ENCODE data around the gene MAZ.

MAZ gene

GRCh38 chr16:29837841-29838240 lies 31.5 kb downstream of the MAZ start:
- H3K4me3 ChIP-seq, result no peak overlapping the region
- no peak overlapping the region for H3K9ac ChIP-seq
- H3K4me2 ChIP-seq, result no peak overlapping the region
- H3K36me3 ChIP-seq, result peaks cover 27% of the 10 kb centered on the region; the same call in 1 of the 2 replicates
- no peaks in the 10 kb centered on the region for H3K4me1 ChIP-seq
- no peaks in the 10 kb centered on the region for H3K9me3 ChIP-seq
- H4K20me1 ChIP-seq, result no peaks in the 10 kb centered on the region
- no peak for TF ChIP-seq Cebpa-rat (IDR thresholded peaks at IDR 0.05)
- H3K27ac ChIP-seq, result no peak overlapping the region
- no peaks in the 10 kb centered on the region for H3K27me3 ChIP-seq

- H3K36me3 ChIP-seq, result peaks cover 13% of the 10 kb centered on the region; the same call in 1 of the 2 replicates
- no peak overlapping the region for H3K9ac ChIP-seq
- H3K27me3 ChIP-seq, result no peaks in the 10 kb centered on the region
- no peaks in the 10 kb centered on the region for H3K4me1 ChIP-seq
- H3K4me2 ChIP-seq, result no peak overlapping the region
- no peak overlapping the region for H3K27ac ChIP-seq
- TF ChIP-seq Cebpa-rat (IDR thresholded peaks at IDR 0.05), result no peak
- H4K20me1 ChIP-seq, result no peaks in the 10 kb centered on the region
- no peaks in the 10 kb centered on the region for H3K9me3 ChIP-seq
- H3K4me3 ChIP-seq, result no peak overlapping the region
Observed at GRCh38 chr16:29839822-29840221, 33.5 kb downstream of the MAZ start.

GRCh38 chr16:29840240-29840639 lies 33.9 kb downstream of the MAZ start:
- H3K4me2 ChIP-seq, result no peak overlapping the region
- H3K27me3 ChIP-seq, result no peaks in the 10 kb centered on the region
- H3K36me3 ChIP-seq, result peaks cover 13% of the 10 kb centered on the region; the same call in 1 of the 2 replicates
- H3K9me3 ChIP-seq, result no peaks in the 10 kb centered on the region
- no peak overlapping the region for H3K27ac ChIP-seq
- no peaks in the 10 kb centered on the region for H3K4me1 ChIP-seq
- H4K20me1 ChIP-seq, result no peaks in the 10 kb centered on the region
- H3K9ac ChIP-seq, result no peak overlapping the region
- no peak overlapping the region for H3K4me3 ChIP-seq
- no peak for TF ChIP-seq Cebpa-rat (IDR thresholded peaks at IDR 0.05)

DNA sequence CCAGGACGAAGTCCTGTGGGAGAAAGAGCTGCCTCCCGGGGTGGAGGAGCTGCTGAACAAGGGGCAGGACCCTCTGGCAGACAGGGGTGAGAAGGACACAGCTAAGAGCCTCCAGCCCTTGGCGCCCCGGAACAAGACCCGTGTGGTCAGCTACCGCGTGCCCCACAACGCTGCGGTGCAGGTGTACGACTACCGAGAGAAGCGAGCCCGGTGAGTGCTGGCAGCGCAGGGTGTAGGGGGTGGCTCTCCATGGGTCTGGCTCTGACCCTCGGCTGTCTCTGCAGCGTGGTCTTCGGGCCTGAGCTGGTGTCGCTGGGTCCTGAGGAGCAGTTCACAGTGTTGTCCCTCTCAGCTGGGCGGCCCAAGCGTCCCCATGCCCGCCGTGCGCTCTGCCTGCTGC lies 35.3 kb downstream of the MAZ start:
- H3K27me3 ChIP-seq, result no peaks in the 10 kb centered on the region
- no peaks in the 10 kb centered on the region for H3K9me3 ChIP-seq
- H3K4me1 ChIP-seq, result no peaks in the 10 kb centered on the region
- no peak overlapping the region for H3K4me3 ChIP-seq
- no peak overlapping the region for H3K27ac ChIP-seq
- H3K4me2 ChIP-seq, result no peak overlapping the region
- H3K36me3 ChIP-seq, result peaks cover 22% of the 10 kb centered on the region; the same call in 1 of the 2 replicates
- H4K20me1 ChIP-seq, result no peaks in the 10 kb centered on the region
- H3K9ac ChIP-seq, result no peak overlapping the region
- no peak for TF ChIP-seq Cebpa-rat (IDR thresholded peaks at IDR 0.05)

DNA sequence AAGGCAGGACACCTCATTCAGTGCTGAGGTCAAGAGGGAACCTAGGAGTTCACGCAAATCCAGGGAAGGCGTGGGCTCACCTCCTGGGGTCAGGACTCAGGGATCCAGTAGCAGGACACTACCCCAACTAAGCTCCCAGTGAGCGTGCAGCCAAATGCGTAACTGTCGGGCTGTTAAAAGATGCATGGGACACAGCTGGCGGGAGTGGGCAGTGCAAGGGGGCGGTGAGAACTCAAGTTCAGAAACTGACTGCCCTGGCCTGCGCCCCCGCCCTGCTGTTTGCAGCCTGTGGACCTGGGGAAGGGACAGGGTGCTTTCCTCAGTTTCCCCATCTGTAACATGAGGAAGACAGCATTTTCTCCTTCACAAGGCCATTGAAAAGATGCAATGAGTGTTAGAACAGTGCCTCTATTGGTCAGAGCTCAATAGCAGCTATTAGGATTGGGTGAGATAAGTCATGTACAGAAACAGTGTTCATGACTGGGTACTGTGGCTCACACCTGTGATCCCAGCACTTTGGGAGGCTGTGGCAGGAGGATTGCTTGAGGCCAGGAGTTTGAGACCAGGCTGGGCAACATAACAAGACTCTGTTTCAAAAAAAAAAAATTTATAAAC lies 36.5 kb downstream of the MAZ start:
- Histone ChIP-seq H3K4me2 (no peak overlapping the region), H3K27me3 (no peaks in the 10 kb centered on the region), H3K9ac (no peak overlapping the region), H3K4me1 (no peaks in the 10 kb centered on the region), H3K9me3 (no peaks in the 10 kb centered on the region), H3K4me3 (no peak overlapping the region), H3K27ac (no peak overlapping the region), H3K36me3 (peaks cover 30% of the 10 kb centered on the region; the same call in 1 of the 2 replicates), H4K20me1 (no peaks in the 10 kb centered on the region)
- TF ChIP-seq Cebpa-rat (IDR thresholded peaks at IDR 0.05), result no peak

- H3K9ac ChIP-seq, result no peak overlapping the region
- H3K36me3 ChIP-seq, result peaks cover 30% of the 10 kb centered on the region; the same call in 1 of the 2 replicates
- H3K27me3 ChIP-seq, result no peaks in the 10 kb centered on the region
- H3K4me1 ChIP-seq, result no peaks in the 10 kb centered on the region
- no peak overlapping the region for H3K4me3 ChIP-seq
- H4K20me1 ChIP-seq, result no peaks in the 10 kb centered on the region
- H3K27ac ChIP-seq, result no peak overlapping the region
- H3K9me3 ChIP-seq, result no peaks in the 10 kb centered on the region
- no peak for TF ChIP-seq Cebpa-rat (IDR thresholded peaks at IDR 0.05)
- H3K4me2 ChIP-seq, result no peak overlapping the region
Observed at GRCh38 chr16:29843931-29844330, 37.6 kb downstream of the MAZ start.

GRCh38 chr16:29844575-29845331 lies 38.4 kb downstream of the MAZ start:
- no peak for TF ChIP-seq Cebpa-rat (IDR thresholded peaks at IDR 0.05)
- no peaks in the 10 kb centered on the region for H3K27me3 ChIP-seq

DNA sequence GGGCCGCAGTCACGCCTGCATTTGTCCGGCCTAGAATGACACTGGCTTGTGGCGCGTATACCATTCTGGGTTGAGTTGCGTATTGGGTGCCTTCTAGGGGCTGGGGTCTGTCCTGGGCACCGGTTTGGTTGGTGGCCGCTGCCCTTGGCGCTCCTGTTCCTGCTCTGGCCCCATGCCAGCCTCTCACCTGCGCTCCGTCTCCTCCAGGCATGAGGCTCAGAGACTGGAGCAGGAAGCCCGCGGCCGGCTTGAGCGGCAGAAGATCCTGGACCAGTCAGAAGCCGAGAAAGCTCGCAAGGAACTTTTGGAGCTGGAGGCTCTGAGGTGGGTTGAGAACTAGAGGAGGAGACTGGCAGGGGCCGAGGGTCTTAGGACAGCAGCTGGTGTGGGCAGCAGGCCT lies 39.3 kb downstream of the MAZ start:
- H3K9me3 ChIP-seq, result no peaks in the 10 kb centered on the region
- H3K4me1 ChIP-seq, result 0 out of 2 replicates have a peak, but pooled peaks cover 6% of the 10 kb centered on the region
- no peak overlapping the region for H3K4me3 ChIP-seq
- TF ChIP-seq Cebpa-rat (IDR thresholded peaks at IDR 0.05), result no peak
- no peak overlapping the region for H3K27ac ChIP-seq
- no peak overlapping the region for H3K4me2 ChIP-seq
- H4K20me1 ChIP-seq, result no peaks in the 10 kb centered on the region
- no peak overlapping the region for H3K9ac ChIP-seq
- H3K36me3 ChIP-seq, result peaks cover 30% of the 10 kb centered on the region; the same call in 1 of the 2 replicates
- H3K27me3 ChIP-seq, result no peaks in the 10 kb centered on the region

More at GRCh38 chr16:29844575-29845331, 38.4 kb downstream of the MAZ start:
- H3K9ac ChIP-seq, result no peak overlapping the region
- H3K9me3 ChIP-seq, result no peaks in the 10 kb centered on the region
- no peak overlapping the region for H3K4me3 ChIP-seq
- no peak overlapping the region for H3K27ac ChIP-seq
- H3K4me2 ChIP-seq, result no peak overlapping the region
- peaks cover 30% of the 10 kb centered on the region; the same call in 1 of the 2 replicates for H3K36me3 ChIP-seq
- H4K20me1 ChIP-seq, result no peaks in the 10 kb centered on the region
- 0 out of 2 replicates have a peak, but pooled peaks cover 6% of the 10 kb centered on the region for H3K4me1 ChIP-seq

DNA sequence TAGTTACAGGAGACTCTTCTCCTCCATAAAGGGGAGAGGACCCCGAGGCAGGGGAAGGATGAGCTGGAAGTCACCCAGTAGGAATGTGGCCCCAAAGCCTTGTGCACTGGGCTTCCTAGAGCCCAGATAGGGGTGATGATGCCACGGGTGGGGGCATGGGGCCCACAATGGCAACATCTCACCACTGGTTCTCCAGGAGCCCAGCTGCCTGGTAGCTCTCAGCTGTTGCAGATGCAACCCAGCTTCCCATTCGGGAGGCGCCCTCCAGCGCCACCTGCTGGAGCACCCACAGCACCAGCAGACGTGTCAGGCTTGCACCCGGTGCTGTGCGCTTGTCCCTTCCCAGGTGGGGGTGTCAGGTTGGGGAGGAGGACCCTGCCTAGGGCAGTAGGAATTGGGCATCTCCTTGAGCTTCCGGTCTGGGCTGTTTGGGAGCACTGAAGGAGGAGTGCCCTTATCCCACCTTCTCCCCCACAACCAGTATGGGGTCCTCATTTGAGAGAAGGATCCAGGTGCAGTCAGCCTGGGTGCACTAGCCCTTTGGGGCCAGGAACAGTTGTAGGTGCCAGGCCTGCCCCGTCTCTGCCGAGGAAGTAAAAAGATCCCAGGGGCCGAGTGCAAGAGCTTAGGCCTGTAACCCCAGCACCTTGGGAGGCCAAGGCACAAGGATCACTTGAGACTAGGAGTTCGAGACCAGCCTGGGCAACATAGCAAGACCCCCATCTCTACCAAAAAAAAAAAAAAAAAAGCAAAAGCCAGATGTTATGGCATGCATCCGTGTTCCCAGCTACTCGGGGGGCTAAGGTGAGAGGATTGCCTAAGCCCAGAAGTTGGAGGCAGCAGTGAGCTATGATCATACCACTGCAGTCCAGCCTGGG lies 42.3 kb downstream of the MAZ start:
- Histone ChIP-seq H3K9ac (no peak overlapping the region), H3K27me3 (no peaks in the 10 kb centered on the region), H3K36me3 (peaks cover 18% of the 10 kb centered on the region; the same call in 1 of the 2 replicates), H3K9me3 (no peaks in the 10 kb centered on the region), H3K4me2 (no peak overlapping the region), H3K27ac (no peak overlapping the region), H4K20me1 (no peaks in the 10 kb centered on the region), H3K4me3 (no peak overlapping the region), H3K4me1 (0 out of 2 replicates have a peak, but pooled peaks cover 6% of the 10 kb centered on the region)
- TF ChIP-seq Cebpa-rat (IDR thresholded peaks at IDR 0.05), result no peak
